Measurements from ENCODE around the gene GLI3.

GLI3 gene

DNA sequence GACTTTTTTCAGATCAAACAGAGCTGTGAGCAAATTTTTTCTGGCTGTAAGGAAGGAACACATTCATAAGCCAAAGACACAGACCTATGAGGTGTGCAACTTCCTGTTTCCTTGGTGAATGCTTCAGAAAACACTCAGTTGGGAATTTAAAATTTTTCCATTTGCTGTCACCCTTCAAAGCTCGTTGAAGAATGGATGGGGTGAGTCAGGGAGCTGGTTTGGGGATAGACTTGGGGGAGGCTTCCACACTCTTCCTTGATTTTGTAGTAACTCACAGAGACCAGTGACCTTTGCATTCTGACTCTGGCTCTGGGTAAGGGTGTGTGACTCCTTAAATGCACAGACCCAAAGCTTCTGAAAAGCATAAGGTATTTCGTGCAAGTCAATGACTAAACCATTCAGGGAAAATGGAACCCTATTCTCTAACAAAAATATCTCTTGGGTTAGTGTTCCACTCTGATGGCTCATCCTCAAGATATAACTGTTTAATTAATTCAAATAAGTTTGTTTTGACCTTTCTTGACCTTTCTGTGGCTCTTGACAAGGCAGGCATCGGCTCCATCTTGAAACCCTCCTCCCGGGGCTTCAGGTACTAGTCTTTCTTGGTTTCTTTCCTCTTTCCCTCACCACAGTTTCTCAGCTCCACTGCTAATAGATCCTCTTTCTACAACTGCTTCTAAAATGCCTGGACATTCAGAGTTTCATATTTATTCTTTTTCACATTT lies 306.3 kb downstream of the GLI3 start:
- peak; percentile 39 for DNase-seq (ENCODE audit: low read depth, low spot score)

DNA sequence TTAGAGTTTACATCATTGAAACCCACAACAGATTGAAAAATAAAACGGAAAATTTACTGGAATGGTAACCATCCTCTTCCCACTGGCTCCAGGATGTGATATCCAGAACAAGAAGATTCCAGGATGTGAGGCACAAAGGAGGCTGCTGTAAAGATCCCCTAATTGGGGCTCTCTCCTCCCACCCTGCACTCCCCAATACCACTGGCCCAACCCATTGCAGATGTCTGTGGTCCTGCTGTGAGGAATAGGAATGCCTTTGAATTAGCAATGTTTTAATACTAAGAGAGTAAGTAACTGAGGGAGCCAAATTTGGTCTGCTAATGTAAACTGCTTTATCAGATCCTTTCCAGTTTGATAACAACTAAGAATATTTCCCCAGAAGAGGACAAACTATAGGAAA lies 308.2 kb downstream of the GLI3 start:
- DNase-seq (ENCODE audit: low read depth, low spot score) = peak; percentile 16

DNA sequence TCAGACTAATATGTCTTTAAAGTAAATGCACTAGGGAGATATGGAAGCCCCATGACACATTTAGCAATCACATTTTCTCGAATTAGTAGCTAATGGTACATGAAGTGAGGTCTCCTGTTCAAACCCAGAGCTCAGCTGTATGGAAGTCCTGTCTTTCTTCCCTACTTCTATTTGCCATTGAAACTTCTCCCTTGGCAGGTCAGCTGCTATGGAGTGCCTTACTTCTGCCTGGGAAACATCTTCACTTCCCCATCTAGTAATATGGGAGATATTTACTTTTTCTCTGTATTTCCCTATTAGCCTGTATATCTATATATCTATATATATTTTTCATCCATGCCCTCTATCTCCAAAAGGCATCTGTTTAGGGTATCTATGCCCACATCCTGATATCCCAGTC lies 308.8 kb downstream of the GLI3 start:
- DNase-seq (ENCODE audit: low read depth, low spot score) = no peak

DNA sequence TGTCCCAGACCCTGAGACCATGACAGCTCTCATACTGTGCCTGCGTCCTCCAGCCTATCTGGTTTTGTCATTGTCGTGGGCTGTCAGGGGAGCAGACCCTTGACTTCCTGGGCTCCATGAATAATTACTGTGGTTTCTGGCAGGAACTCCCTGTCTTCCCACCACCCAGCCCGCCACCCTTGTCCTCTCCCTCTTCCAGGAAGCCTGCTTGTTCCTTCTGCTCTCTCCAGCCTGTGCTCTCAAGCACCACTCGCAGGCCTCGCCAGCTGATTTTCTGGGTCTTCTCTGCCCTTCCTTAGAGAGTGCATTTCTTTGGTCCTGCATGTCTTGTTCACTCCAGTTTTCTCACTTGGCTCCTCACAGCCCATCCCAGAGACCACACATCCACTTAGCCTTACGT lies 309.6 kb downstream of the GLI3 start:
- no peak for DNase-seq (ENCODE audit: low read depth, low spot score)

DNA sequence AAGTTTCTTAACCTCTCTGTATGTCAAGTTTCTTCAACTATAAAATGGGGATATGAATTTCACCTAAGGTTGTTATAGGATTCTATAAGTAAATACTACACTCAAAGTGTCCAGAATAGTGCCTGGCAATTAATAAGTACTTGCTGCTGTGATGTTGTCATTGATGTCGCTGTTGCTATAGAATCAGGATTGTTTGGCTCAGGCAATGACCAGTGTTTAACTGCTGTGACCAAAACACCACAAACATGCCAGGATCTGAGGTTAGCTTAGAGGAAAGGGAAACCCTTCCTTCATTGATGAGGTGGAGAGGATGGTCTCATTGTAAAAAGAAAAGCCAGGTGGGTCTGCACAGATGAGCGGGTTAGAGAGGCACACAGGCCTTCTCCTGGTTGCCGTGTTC lies 311.1 kb downstream of the GLI3 start:
- peak; percentile 44 for DNase-seq (ENCODE audit: low read depth, low spot score)

DNA sequence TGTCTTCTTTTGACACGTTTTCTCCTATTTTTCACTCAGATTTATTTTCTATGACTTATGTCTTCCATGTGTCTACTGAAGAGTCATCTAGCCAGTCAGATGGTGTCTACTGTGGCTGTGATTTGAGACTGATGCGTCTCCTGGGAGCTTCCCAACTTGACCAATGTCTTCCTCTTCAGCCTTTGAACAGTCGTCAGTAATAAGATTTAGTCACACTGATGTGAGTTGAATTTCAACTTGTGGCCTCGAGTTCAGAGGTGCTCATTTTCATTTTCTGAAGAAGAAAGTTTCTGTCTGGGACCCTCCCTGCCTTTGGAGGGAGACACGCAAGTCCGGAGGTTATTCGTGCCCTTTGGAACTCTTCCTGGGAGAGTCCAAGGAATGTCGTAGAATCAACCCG lies 312.2 kb downstream of the GLI3 start:
- DNase-seq (ENCODE audit: low read depth, low spot score) = no peak

DNA sequence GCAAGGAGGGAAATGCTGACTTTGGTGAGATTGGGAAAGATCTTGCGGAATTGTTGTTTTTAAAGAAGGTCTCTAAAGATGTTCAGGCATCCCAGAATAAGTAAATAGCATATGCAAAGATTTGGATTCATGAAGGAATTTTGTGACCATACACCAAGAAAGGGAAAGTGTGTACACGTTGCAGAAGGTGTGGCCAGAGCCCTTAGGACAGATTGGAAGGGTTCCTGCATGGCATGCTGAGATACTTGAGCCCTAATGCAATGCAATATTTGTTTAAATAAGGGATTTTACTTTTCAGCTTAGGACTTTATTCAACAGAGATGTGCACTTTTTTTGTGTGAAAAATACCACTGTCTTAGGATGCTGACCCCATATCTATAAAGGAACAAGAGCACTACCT lies 314.6 kb downstream of the GLI3 start:
- DNase-seq (ENCODE audit: low read depth, low spot score) = no peak

DNA sequence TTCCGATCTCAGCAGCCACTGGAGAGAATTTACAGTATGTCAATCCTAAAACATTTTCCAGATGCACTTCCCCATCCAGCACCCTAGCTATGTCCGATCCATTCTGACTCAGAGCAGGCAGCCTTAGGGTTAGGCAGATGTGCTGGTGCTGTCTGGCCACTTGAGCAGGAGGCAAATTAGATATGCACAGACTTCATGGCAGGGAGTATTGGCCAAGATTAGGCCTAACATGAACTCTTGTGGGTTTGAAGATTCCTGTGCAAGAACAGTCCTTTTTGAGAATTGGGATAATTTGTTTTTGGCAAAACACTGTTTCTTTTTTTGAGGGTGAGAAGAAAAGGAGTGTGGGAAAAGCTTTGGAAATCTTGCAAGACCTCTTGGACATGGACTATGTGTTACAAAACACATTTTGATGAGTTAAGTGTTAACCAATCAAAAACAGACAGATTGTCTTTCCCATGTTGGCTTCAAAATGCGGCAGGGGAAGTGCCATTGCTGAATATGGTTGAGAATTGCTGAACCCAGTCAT lies 315.5 kb downstream of the GLI3 start:
- no peak for DNase-seq (ENCODE audit: low read depth, low spot score)

DNA sequence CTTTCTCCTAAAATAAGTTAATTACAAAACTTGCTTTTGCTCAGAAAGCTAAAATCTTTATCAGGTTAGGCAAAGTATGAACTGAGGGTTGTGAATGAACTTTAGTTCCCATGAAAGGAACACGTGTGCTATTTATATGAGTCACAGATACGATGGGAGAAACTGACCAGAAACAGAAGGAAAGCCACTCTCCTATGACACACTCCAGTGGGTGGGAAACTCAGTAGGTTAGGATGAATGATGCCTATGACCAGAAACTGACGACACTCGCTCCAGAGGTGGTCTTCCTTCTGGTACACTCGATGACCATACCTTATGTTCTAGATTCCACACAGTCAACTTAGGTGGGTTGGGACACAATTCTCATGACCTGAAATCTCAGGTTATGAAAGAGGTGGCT lies 318.4 kb downstream of the GLI3 start:
- DNase-seq (ENCODE audit: low read depth, low spot score) = peak; percentile 32

DNA sequence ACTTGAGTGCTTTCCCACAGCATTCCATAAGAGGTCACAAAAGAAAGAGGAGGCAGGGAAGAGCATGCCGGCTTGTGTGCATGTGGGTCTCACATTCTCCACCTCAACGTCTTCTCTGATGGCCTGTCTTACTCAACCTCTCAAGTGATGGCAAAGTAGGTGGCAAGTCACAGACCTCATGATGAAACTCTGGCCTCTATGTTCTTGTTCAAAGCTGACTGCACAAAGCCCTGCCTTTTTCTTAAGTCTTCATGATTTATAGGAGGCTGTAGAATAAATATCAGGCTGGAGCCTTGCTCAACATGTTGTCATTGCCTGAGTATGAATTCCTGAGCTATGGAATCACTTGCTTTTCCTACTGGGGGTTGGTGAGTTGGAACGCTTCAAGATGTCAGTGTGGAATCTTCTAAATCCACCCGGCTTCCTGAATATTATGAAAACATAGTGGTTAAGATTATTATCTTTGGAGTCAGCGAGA lies 320.5 kb downstream of the GLI3 start:
- DNase-seq (ENCODE audit: low read depth, low spot score) = peak; percentile 92

DNA sequence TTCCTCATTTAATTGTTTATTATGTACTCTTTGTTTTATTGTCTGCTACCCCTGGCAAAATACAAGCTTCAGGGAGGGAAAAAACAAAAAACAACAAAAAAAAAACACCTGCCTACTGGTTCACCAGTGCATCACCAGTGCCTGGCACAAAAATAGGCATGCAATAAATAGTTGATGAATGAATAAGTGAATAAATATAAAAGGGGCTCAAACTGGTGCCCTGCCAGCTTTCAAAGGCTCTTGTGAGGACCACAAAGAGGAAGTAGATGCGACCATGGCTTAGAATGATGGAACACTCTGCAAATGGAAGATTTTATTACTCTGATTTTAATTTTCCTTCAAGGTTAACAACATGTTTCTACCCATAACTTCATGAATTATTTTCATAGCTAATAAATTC lies 321.1 kb downstream of the GLI3 start:
- peak; percentile 17 for DNase-seq (ENCODE audit: low read depth, low spot score)

DNA sequence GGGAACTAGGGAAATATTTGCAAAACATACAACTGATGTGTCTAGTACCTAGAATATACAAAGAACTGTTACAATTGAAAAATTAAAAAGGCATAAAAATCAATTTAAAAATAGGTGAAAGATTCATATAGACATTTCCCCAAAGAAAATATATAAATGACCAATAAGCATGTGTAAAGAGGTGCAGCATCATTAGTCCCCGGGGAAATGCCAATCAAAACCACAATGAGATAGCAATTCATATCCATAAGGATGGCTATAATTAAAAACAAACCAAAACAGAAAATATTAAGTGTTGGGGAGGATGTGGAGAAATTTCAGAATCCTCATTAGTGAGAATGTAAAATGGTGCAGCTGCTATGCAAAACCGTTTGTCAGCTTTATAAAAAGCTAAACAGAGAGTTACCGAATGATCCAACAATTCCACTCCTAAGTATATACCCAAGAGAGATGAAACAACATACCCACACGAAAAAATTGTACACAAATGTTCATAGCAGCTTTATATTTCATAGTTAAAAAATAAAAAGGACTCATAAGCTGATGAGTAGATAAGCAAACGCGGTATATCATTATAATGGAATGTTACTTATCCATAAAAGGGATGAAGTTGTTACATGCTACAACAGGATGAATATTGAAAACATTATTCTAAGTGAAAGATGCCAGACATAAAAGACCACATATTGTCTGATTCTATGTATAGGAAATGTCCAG lies 324.0 kb downstream of the GLI3 start:
- DNase-seq (ENCODE audit: low read depth, low spot score) = no peak

DNA sequence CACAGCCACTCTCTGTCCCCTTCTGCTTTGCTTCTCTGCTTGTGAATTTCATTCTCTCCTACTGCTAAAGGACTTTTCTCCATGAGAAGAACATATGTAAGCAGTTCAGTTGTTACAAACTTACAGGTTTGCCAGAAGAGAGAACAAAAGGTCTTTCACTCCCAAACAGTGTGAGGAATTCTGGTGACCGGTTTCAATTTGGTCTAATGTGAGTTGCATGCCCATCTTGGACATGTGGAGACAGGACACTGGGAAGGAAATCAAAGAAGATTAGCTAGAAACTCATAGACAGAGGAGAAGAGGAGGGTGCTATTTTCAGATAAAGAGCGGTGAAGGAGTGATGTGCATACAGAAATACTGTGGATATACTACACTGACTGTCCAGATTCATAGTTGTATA lies 324.6 kb downstream of the GLI3 start:
- no peak for DNase-seq (ENCODE audit: low read depth, low spot score)

DNA sequence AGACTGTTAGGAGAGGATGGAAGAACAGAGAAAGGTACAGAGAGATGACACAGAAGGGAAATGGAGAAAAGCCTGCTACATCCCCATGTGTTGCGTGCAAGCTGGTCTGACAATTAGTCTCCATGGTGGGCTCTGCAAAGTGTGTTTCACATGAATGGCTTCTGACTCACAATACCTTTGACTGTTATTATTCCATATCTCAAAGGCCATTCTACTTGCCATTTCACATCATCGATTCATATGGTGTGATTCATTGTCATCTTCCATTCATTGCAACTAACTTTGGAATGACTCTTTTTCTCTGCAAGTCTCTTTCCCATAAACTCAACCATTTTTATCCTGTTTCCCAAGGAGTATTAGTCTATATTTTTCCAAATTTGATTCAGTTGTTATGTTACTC lies 325.2 kb downstream of the GLI3 start:
- DNase-seq (ENCODE audit: low read depth, low spot score) = peak; percentile 49
